Skin epidermis (tissue), 12 donors: Measurements from ENCODE around the gene LRP1.

Experiments used
- H3K27ac ChIP-seq, 21 experiments: fragments of 200-600 bp; sonication (generic) in 11 of 21; one replicate each; pipeline ENCODE4 v1.5.0; 2020; ENCODE audit warnings: mild to moderate bottlenecking in 3 of 21, inconsistent platforms in 2 of 21, moderate library complexity in 2 of 21
- H3K4me3 ChIP-seq, 7 experiments: fragments of 200-600 bp; sonication (generic) in 2 of 7; one replicate each; pipeline ENCODE4 v1.5.0; 2020; ENCODE audit warnings: inconsistent platforms in 2 of 7, mild to moderate bottlenecking in 2 of 7, moderate library complexity in 1 of 7

LRP1 gene

GRCh38 chr12:57243521-57244311 lies 115.4 kb downstream of the LRP1 start:
- no peak overlapping the region for H3K27ac ChIP-seq
- H3K4me3 ChIP-seq = peak overlapping the region; percentile 1 to 36 (median 14)

GRCh38 chr12:57244312-57244696 lies 116.0 kb downstream of the LRP1 start:
- no peak overlapping the region for H3K4me3 ChIP-seq
- H3K27ac ChIP-seq = no peak overlapping the region

GRCh38 chr12:57247041-57247440 lies 118.8 kb downstream of the LRP1 start:
- no peak overlapping the region for H3K27ac ChIP-seq
- H3K4me3 ChIP-seq = no peak overlapping the region

- Histone ChIP-seq H3K4me3 (no peak overlapping the region), H3K27ac (no peak overlapping the region)
Observed at GRCh38 chr12:57248934-57249742, 120.9 kb downstream of the LRP1 start.

- H3K27ac ChIP-seq = no peak overlapping the region
- H3K4me3 ChIP-seq = no peak overlapping the region
Observed at GRCh38 chr12:57250541-57250940, 122.3 kb downstream of the LRP1 start.

GRCh38 chr12:57250956-57251355 lies 122.7 kb downstream of the LRP1 start, which contains the start of gene STAC3:
Gene STAC3 (minus strand): TSS chr12:57251187. CDS start chr12:57249636, 1,551 bp downstream.
- Histone ChIP-seq H3K27ac (no peak within 1 kb of the TSS), H3K4me3 (no peak within 1 kb of the TSS)

GRCh38 chr12:57254506-57255280 lies 126.4 kb downstream of the LRP1 start:
- Histone ChIP-seq H3K4me3 (no peak overlapping the region), H3K27ac (no peak overlapping the region)

- no peak overlapping the region for H3K27ac ChIP-seq
- no peak overlapping the region for H3K4me3 ChIP-seq
Observed at GRCh38 chr12:57255916-57256315, 127.6 kb downstream of the LRP1 start.

- H3K4me3 ChIP-seq = no peak overlapping the region
- no peak overlapping the region for H3K27ac ChIP-seq
Observed at GRCh38 chr12:57258977-57259970, 131.0 kb downstream of the LRP1 start.

GRCh38 chr12:57260366-57260765 lies 132.1 kb downstream of the LRP1 start:
- Histone ChIP-seq H3K4me3 (no peak overlapping the region), H3K27ac (no peak overlapping the region)

GRCh38 chr12:57261428-57261865 lies 133.2 kb downstream of the LRP1 start:
- H3K4me3 ChIP-seq = no peak overlapping the region
- no peak overlapping the region for H3K27ac ChIP-seq

- H3K27ac ChIP-seq = no peak overlapping the region
- no peak overlapping the region for H3K4me3 ChIP-seq
Observed at GRCh38 chr12:57262126-57262822, 134.0 kb downstream of the LRP1 start.
